GM12892 (cell line): ENCODE measurements around the gene OCSTAMP.

Experiments used
- POLR2A ChIP-seq: IDR thresholded peaks from 2 replicates; pipeline ENCODE4 v1.6.1; 2011; ENCODE audit warnings: low read depth, low read length, control low read depth
- POLR2AphosphoS5 ChIP-seq: IDR thresholded peaks from 2 replicates; pipeline ENCODE4 v1.6.1; 2011; ENCODE audit warnings: low read depth, low read length, control low read depth

DNA sequence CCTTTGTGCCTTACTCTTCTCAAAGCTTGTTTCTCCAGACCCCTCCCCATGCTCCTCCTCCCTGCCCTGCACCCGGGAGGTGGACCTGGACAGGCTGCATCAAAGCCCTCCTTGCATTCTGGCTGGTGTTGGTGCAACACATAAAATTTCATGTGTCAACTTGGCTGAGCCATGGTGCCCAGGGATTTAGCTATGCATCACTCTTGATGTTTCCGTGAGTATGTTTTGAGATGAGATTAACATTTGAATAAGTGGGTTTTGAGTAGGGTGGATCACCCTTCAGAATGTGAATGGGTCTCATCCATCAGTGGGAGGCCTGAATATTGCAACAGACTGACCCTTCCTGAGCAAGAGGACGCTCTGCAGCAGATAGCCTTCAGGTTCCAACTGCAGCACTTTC lies 4.4 kb upstream of the OCSTAMP start:
- no peak for TF ChIP-seq POLR2A
- no peak for TF ChIP-seq POLR2AphosphoS5
